ENCODE results near the gene SH3BP5. TPM values are rescaled to one million over a fixed set of nuclear protein-coding genes. Genes with fewer than 3 reads are reported as not detected.
A peak's percentile ranks its signal among the peaks of the same experiment; 100 is the strongest.

Gene SH3BP5
- total RNA-seq, 1 experiment from 2014 or later = 8.0 TPM

- H3K36me3 ChIP-seq (replicated peaks; ENCODE audit: control insufficient read depth, insufficient read depth, low read length) = no peaks in the 10 kb centered on the region
- no peaks in the 10 kb centered on the region for H3K27me3 ChIP-seq (ENCODE audit: control insufficient read depth, insufficient read depth, low read length)
- no peak for DNase-seq
- no peak overlapping the region for H3K4me3 ChIP-seq (ENCODE audit: insufficient read depth, low read depth, low read length)
Measured at GRCh38 chr3:15323063-15323462, 9.3 kb downstream of the SH3BP5 start.

- H3K27me3 ChIP-seq (ENCODE audit: control insufficient read depth, insufficient read depth, low read length) = no peaks in the 10 kb centered on the region
- DNase-seq = no peak
- no peaks in the 10 kb centered on the region for H3K36me3 ChIP-seq (replicated peaks; ENCODE audit: control insufficient read depth, insufficient read depth, low read length)
- H3K4me3 ChIP-seq (ENCODE audit: insufficient read depth, low read depth, low read length) = no peak overlapping the region
Measured at GRCh38 chr3:15321349-15321748, 11.0 kb downstream of the SH3BP5 start.

GRCh38 chr3:15319575-15319974 is 12.8 kb downstream of the SH3BP5 start:
- no peak overlapping the region for H3K4me3 ChIP-seq (ENCODE audit: insufficient read depth, low read depth, low read length)
- no peak for DNase-seq

GRCh38 chr3:15319136-15319535 is 13.2 kb downstream of the SH3BP5 start:
- no peak overlapping the region for H3K4me3 ChIP-seq (ENCODE audit: insufficient read depth, low read depth, low read length)
- no peak for DNase-seq
- no peaks in the 10 kb centered on the region for H3K36me3 ChIP-seq (replicated peaks; ENCODE audit: control insufficient read depth, insufficient read depth, low read length)
- no peaks in the 10 kb centered on the region for H3K27me3 ChIP-seq (ENCODE audit: control insufficient read depth, insufficient read depth, low read length)

More at GRCh38 chr3:15319575-15319974, 12.8 kb downstream of the SH3BP5 start:
- H3K27me3 ChIP-seq (ENCODE audit: control insufficient read depth, insufficient read depth, low read length) = no peaks in the 10 kb centered on the region
- H3K36me3 ChIP-seq (replicated peaks; ENCODE audit: control insufficient read depth, insufficient read depth, low read length) = no peaks in the 10 kb centered on the region

GRCh38 chr3:15318661-15319060 is 13.7 kb downstream of the SH3BP5 start:
- Histone ChIP-seq H3K27me3 (ENCODE audit: control insufficient read depth, insufficient read depth, low read length) (no peaks in the 10 kb centered on the region), H3K36me3 (replicated peaks; ENCODE audit: control insufficient read depth, insufficient read depth, low read length) (no peaks in the 10 kb centered on the region), H3K4me3 (ENCODE audit: insufficient read depth, low read depth, low read length) (no peak overlapping the region)
- DNase-seq = no peak

- Histone ChIP-seq H3K4me3 (ENCODE audit: insufficient read depth, low read depth, low read length) (no peak overlapping the region), H3K36me3 (replicated peaks; ENCODE audit: control insufficient read depth, insufficient read depth, low read length) (no peaks in the 10 kb centered on the region), H3K27me3 (ENCODE audit: control insufficient read depth, insufficient read depth, low read length) (no peaks in the 10 kb centered on the region)
- DNase-seq = no peak
Measured at GRCh38 chr3:15316998-15317435, 15.4 kb downstream of the SH3BP5 start.

- Histone ChIP-seq H3K4me3 (ENCODE audit: insufficient read depth, low read depth, low read length) (no peak overlapping the region), H3K36me3 (replicated peaks; ENCODE audit: control insufficient read depth, insufficient read depth, low read length) (no peaks in the 10 kb centered on the region), H3K27me3 (ENCODE audit: control insufficient read depth, insufficient read depth, low read length) (no peaks in the 10 kb centered on the region)
- DNase-seq = no peak
Measured at GRCh38 chr3:15315003-15315402, 17.4 kb downstream of the SH3BP5 start.

GRCh38 chr3:15314276-15314675 is 18.1 kb downstream of the SH3BP5 start:
- Histone ChIP-seq H3K4me3 (ENCODE audit: insufficient read depth, low read depth, low read length) (no peak overlapping the region), H3K27me3 (ENCODE audit: control insufficient read depth, insufficient read depth, low read length) (no peaks in the 10 kb centered on the region), H3K36me3 (replicated peaks; ENCODE audit: control insufficient read depth, insufficient read depth, low read length) (no peaks in the 10 kb centered on the region)
- no peak for DNase-seq

- H3K36me3 ChIP-seq (replicated peaks; ENCODE audit: control insufficient read depth, insufficient read depth, low read length) = no peaks in the 10 kb centered on the region
- no peak overlapping the region for H3K4me3 ChIP-seq (ENCODE audit: insufficient read depth, low read depth, low read length)
- no peak for DNase-seq
- no peaks in the 10 kb centered on the region for H3K27me3 ChIP-seq (ENCODE audit: control insufficient read depth, insufficient read depth, low read length)
Measured at GRCh38 chr3:15313461-15313860, 18.9 kb downstream of the SH3BP5 start.

- no peak overlapping the region for H3K4me3 ChIP-seq (ENCODE audit: insufficient read depth, low read depth, low read length)
- H3K36me3 ChIP-seq (replicated peaks; ENCODE audit: control insufficient read depth, insufficient read depth, low read length) = no peaks in the 10 kb centered on the region
- no peaks in the 10 kb centered on the region for H3K27me3 ChIP-seq (ENCODE audit: control insufficient read depth, insufficient read depth, low read length)
- no peak for DNase-seq
Measured at GRCh38 chr3:15312550-15312949, 19.8 kb downstream of the SH3BP5 start.

GRCh38 chr3:15310491-15311370 is 21.7 kb downstream of the SH3BP5 start:
- H3K4me3 ChIP-seq (ENCODE audit: insufficient read depth, low read depth, low read length) = no peak overlapping the region

GRCh38 chr3:15309662-15310335 is 22.6 kb downstream of the SH3BP5 start:
- no peak for DNase-seq

More at GRCh38 chr3:15310491-15311370, 21.7 kb downstream of the SH3BP5 start:
- Histone ChIP-seq H3K27me3 (ENCODE audit: control insufficient read depth, insufficient read depth, low read length) (no peaks in the 10 kb centered on the region), H3K36me3 (replicated peaks; ENCODE audit: control insufficient read depth, insufficient read depth, low read length) (no peaks in the 10 kb centered on the region)
- DNase-seq = no peak

GRCh38 chr3:15307580-15307979 is 24.8 kb downstream of the SH3BP5 start:
- no peak for DNase-seq
- H3K4me3 ChIP-seq (ENCODE audit: insufficient read depth, low read depth, low read length) = no peak overlapping the region
- no peaks in the 10 kb centered on the region; the same call in none of the 2 replicates for H3K36me3 ChIP-seq (replicated peaks; ENCODE audit: control insufficient read depth, insufficient read depth, low read length)
- H3K27me3 ChIP-seq (ENCODE audit: control insufficient read depth, insufficient read depth, low read length) = no peaks in the 10 kb centered on the region

More at GRCh38 chr3:15309662-15310335, 22.6 kb downstream of the SH3BP5 start:
- no peaks in the 10 kb centered on the region for H3K36me3 ChIP-seq (replicated peaks; ENCODE audit: control insufficient read depth, insufficient read depth, low read length)
- H3K27me3 ChIP-seq (ENCODE audit: control insufficient read depth, insufficient read depth, low read length) = no peaks in the 10 kb centered on the region
- no peak overlapping the region for H3K4me3 ChIP-seq (ENCODE audit: insufficient read depth, low read depth, low read length)

- Histone ChIP-seq H3K4me3 (ENCODE audit: insufficient read depth, low read depth, low read length) (no peak overlapping the region), H3K36me3 (replicated peaks; ENCODE audit: control insufficient read depth, insufficient read depth, low read length) (no peaks in the 10 kb centered on the region; the same call in none of the 2 replicates), H3K27me3 (ENCODE audit: control insufficient read depth, insufficient read depth, low read length) (no peaks in the 10 kb centered on the region)
- no peak for DNase-seq
Measured at GRCh38 chr3:15306979-15307359, 25.4 kb downstream of the SH3BP5 start.

GRCh38 chr3:15305359-15305844 is 27.0 kb downstream of the SH3BP5 start:
- Histone ChIP-seq H3K4me3 (ENCODE audit: insufficient read depth, low read depth, low read length) (no peak overlapping the region), H3K27me3 (ENCODE audit: control insufficient read depth, insufficient read depth, low read length) (no peaks in the 10 kb centered on the region), H3K36me3 (replicated peaks; ENCODE audit: control insufficient read depth, insufficient read depth, low read length) (no peaks in the 10 kb centered on the region; the same call in none of the 2 replicates)
- peak; percentile 54 for DNase-seq

Measured in H7 (cell line).